GM18505 (cell line): ENCODE results near the gene SCYL2.
"Not testable (repeated sequence)": the region's sequence is repeated elsewhere in the genome, so short reads cannot be mapped to it uniquely, and the experiment has no call there.

ENCODE experiments used
- ATAC-seq: cut with Tn5 transposase; IDR thresholded peaks from one replicate; pipeline ENCODE4 v1.9.1; 2021; ENCODE audit not compliant: unreplicated experiment
- POLR2A ChIP-seq: IDR thresholded peaks from 4 replicates; pipeline ENCODE4 v1.6.1; 2011; ENCODE audit warnings: borderline replicate concordance; ENCODE audit not compliant: insufficient read depth, insufficient read length; ENCODE audit errors: extremely low read depth

Gene SCYL2

GRCh38 chr12:100266835-100267602 is at the start of gene SCYL2, which contains the start of gene DEPDC4:
SCYL2 (plus strand) TSS chr12:100267177; CDS start chr12:100282971, 15,794 bp downstream.
DEPDC4 (minus strand) TSS chr12:100267079; CDS start chr12:100267076, 3 bp downstream.
- TF ChIP-seq POLR2A = peak; percentile 47
- ATAC-seq = peak; percentile 91

- ATAC-seq = no peak
- no peak for TF ChIP-seq POLR2A
Observed at GRCh38 chr12:100219328-100220109, 47.5 kb upstream of the SCYL2 start.

GRCh38 chr12:100221523-100221922 is 45.5 kb upstream of the SCYL2 start:
- no peak for ATAC-seq
- TF ChIP-seq POLR2A = no peak

GRCh38 chr12:100222173-100222572 is 44.8 kb upstream of the SCYL2 start:
- not testable (repeated sequence) for ATAC-seq

GRCh38 chr12:100225491-100225890 is 41.5 kb upstream of the SCYL2 start:
- no peak for ATAC-seq
- no peak for TF ChIP-seq POLR2A

- TF ChIP-seq POLR2A = no peak
- ATAC-seq = no peak
Observed at GRCh38 chr12:100229036-100229635, 37.8 kb upstream of the SCYL2 start.

GRCh38 chr12:100229876-100230275 is 37.1 kb upstream of the SCYL2 start:
- no peak for TF ChIP-seq POLR2A

GRCh38 chr12:100231873-100232272 is 35.1 kb upstream of the SCYL2 start:
- ATAC-seq = not testable (repeated sequence)

More at GRCh38 chr12:100229876-100230275, 37.1 kb upstream of the SCYL2 start:
- no peak for ATAC-seq

- no peak for ATAC-seq
- no peak for TF ChIP-seq POLR2A
Observed at GRCh38 chr12:100234166-100234565, 32.8 kb upstream of the SCYL2 start.

GRCh38 chr12:100234591-100235304 is 32.2 kb upstream of the SCYL2 start:
- TF ChIP-seq POLR2A = no peak
- ATAC-seq = no peak

GRCh38 chr12:100238801-100239200 is 28.2 kb upstream of the SCYL2 start:
- no peak for TF ChIP-seq POLR2A
- no peak for ATAC-seq

GRCh38 chr12:100239589-100239988 is 27.4 kb upstream of the SCYL2 start:
- no peak for TF ChIP-seq POLR2A
- no peak for ATAC-seq

- no peak for ATAC-seq
- TF ChIP-seq POLR2A = no peak
Observed at GRCh38 chr12:100243137-100243536, 23.8 kb upstream of the SCYL2 start.
